CMK (cell line): ENCODE results near the gene SH3GL1.

ENCODE experiments used
- DNase-seq: peaks from one replicate; pipeline ENCODE4 v3.0.0-alpha.2; 2010; ENCODE audit warnings: low read depth

The SH3GL1 gene

GRCh38 chr19:4431808-4432674 lies 31.7 kb upstream of the SH3GL1 start:
- DNase-seq, result no peak

- DNase-seq, result no peak
Measured at GRCh38 chr19:4431296-4431695, 30.9 kb upstream of the SH3GL1 start.

GRCh38 chr19:4430760-4431159 lies 30.4 kb upstream of the SH3GL1 start:
- no peak for DNase-seq

GRCh38 chr19:4429771-4430171 lies 29.4 kb upstream of the SH3GL1 start:
- no peak for DNase-seq

- no peak for DNase-seq
Measured at GRCh38 chr19:4429256-4429655, 28.9 kb upstream of the SH3GL1 start.

- no peak for DNase-seq
Measured at GRCh38 chr19:4428326-4428975, 28.1 kb upstream of the SH3GL1 start.

GRCh38 chr19:4425537-4425936 lies 25.2 kb upstream of the SH3GL1 start:
- no peak for DNase-seq

GRCh38 chr19:4423416-4424126 lies 23.2 kb upstream of the SH3GL1 start:
- DNase-seq, result no peak

- DNase-seq, result no peak
Measured at GRCh38 chr19:4416268-4416667, 15.9 kb upstream of the SH3GL1 start.

- DNase-seq, result no peak
Measured at GRCh38 chr19:4415352-4415751, 15.0 kb upstream of the SH3GL1 start.

- DNase-seq, result no peak
Measured at GRCh38 chr19:4414800-4415321, 14.5 kb upstream of the SH3GL1 start.

GRCh38 chr19:4414144-4414799 lies 13.9 kb upstream of the SH3GL1 start:
- DNase-seq, result no peak

- DNase-seq, result no peak
Measured at GRCh38 chr19:4413588-4413987, 13.2 kb upstream of the SH3GL1 start.

GRCh38 chr19:4409123-4409933 lies 9.0 kb upstream of the SH3GL1 start:
- no peak for DNase-seq

GRCh38 chr19:4406626-4407025 lies 6.3 kb upstream of the SH3GL1 start:
- no peak for DNase-seq

- DNase-seq, result no peak
Measured at GRCh38 chr19:4405977-4406376, 5.6 kb upstream of the SH3GL1 start.

- no peak for DNase-seq
Measured at GRCh38 chr19:4403005-4403761, 2.8 kb upstream of the SH3GL1 start.

- DNase-seq, result peak; percentile 100
Measured at GRCh38 chr19:4402171-4403004, 2.0 kb upstream of the SH3GL1 start, which contains the start of gene CHAF1A. Gene CHAF1A (plus strand): TSS chr19:4402640. CDS start chr19:4402763, 123 bp downstream.

GRCh38 chr19:4401769-4402170 lies 1.4 kb upstream of the SH3GL1 start:
- no peak for DNase-seq

GRCh38 chr19:4399812-4400134 lies 574 bp downstream of the SH3GL1 start:
- no peak for DNase-seq
